MM.1S (cell line): ENCODE data around the gene ERI3.

Experiments
- EZH2phosphoT487 ChIP-seq: fragments of 300-600 bp; sonication (generic); IDR thresholded peaks from 2 replicates; pipeline ENCODE4 v1.6.1; 2018; ENCODE audit warnings: antibody characterized with exemption, low read length
- TF ChIP-seq, protein P1 (sequence below): fragments of 300-600 bp; sonication (generic); IDR thresholded peaks from 2 replicates; pipeline ENCODE4 v1.5.1; 2016; ENCODE audit warnings: antibody characterized with exemption, low read length, mixed read lengths

DNA sequence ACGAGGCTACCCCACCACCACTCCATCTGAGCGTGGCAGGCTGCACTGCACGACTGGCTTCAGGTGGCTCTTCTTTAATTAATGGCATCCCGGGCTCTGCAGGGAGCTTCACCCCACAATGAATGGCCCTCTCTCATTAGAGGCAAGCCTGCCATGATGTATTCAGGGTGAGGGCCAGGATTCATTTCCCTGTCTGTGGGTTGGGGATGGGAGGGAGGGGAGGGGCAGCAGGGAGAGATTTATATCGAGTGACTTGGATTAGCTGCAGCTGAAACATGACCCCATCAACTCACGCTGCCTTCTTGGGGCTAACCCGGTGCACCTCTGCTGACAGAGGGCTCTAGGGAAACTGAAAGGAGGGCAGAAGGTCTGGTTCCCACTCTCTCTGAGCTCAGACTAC lies 54.2 kb downstream of the ERI3 start:
- TF ChIP-seq, protein P1, sequence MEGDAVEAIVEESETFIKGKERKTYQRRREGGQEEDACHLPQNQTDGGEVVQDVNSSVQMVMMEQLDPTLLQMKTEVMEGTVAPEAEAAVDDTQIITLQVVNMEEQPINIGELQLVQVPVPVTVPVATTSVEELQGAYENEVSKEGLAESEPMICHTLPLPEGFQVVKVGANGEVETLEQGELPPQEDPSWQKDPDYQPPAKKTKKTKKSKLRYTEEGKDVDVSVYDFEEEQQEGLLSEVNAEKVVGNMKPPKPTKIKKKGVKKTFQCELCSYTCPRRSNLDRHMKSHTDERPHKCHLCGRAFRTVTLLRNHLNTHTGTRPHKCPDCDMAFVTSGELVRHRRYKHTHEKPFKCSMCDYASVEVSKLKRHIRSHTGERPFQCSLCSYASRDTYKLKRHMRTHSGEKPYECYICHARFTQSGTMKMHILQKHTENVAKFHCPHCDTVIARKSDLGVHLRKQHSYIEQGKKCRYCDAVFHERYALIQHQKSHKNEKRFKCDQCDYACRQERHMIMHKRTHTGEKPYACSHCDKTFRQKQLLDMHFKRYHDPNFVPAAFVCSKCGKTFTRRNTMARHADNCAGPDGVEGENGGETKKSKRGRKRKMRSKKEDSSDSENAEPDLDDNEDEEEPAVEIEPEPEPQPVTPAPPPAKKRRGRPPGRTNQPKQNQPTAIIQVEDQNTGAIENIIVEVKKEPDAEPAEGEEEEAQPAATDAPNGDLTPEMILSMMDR, result no peak
- no peak for TF ChIP-seq EZH2phosphoT487
